ENCODE measurements around the gene DYNLT4.
"Not testable (repeated sequence)": the region's sequence is repeated elsewhere in the genome, so short reads cannot be mapped to it uniquely, and the experiment has no call there.

Gene DYNLT4

DNA sequence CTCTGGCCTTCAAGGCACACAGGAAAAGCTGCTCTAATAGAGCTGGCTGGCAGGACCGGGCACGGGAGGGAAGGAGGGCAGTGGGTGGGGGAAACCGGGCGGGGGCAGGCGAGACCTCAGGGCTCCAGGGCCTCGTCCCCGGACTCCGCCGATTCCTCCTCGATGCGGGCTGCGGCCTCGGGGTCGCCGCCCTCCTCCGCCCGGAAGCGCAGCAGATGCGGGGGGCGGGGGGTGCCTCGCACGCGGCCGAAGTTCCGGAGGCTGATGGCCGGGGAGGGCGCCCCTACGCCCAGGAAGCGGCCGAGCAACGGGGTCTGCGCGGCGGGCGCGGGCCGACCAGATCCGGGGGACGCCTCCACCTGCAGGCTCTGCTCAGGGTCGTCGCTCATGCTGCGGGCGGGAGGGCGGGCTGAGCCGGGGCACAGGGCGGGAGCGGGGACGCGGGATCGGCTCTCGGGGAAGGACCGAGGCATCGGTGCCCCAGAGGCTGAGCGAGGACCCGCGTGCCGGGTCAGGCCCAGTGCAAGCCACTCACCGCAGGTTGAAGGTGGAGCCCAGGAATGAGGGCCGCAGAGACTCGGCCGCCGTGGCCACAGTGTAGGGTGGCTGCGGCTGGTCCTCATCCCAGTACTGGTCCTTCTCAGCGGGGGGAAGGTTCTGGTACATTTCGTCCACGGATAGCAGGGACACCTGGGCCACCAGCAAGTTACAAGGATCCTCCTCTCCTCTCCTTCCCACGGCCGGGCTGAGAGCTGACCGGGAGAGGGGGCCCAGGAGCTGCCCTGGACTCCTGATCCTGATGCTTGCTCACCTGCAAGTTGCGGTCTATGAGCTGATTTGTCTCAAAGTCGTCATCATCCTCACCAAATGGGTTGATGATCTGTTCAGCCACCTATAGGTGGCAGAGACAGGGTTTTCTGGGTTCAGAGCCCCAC is 22.8 kb downstream of the DYNLT4 start:
- DNase-seq (ENCODE audit: low spot score in 2 of 2) = no peak
- H3K4me1 ChIP-seq = peaks cover 10% of the 10 kb centered on the region
- H3K9me3 ChIP-seq = no peaks in the 10 kb centered on the region
- no peak overlapping the region for H3K4me3 ChIP-seq
- in situ Hi-C loops (cut with MboI; ENCODE audit: low sequenced_read_pairs) = no loop called here
- no peaks in the 10 kb centered on the region for H3K27me3 ChIP-seq (ENCODE audit: low read depth)
- peaks cover 25% of the 10 kb centered on the region for H3K36me3 ChIP-seq (replicated peaks)

DNA sequence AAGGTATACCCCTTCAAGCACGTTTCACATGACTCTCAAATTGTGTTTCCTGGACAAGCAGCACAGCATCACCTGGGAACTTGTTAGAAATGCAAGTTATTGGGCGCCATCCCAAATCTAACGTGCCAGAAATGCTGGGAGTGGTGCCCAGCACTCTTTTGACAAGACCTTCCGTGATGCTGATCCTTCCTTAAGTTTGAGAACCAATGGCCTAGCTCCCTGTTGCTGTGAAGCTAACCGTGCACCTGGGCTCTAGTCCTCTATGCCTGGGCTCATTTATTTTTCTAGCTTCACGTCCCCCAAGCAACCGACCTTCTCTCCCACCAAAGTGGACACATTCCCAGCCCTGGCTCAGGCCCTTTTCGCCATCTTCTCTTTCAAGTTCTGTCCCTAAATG is 23.5 kb downstream of the DYNLT4 start:
- DNase-seq (ENCODE audit: low spot score in 2 of 2) = no peak
- Histone ChIP-seq H3K4me3 (no peak overlapping the region), H3K4me1 (peaks cover 10% of the 10 kb centered on the region), H3K36me3 (replicated peaks) (peaks cover 31% of the 10 kb centered on the region), H3K27me3 (ENCODE audit: low read depth) (no peaks in the 10 kb centered on the region), H3K9me3 (no peaks in the 10 kb centered on the region)
- in situ Hi-C loops (cut with MboI; ENCODE audit: low sequenced_read_pairs) = no loop called here

DNA sequence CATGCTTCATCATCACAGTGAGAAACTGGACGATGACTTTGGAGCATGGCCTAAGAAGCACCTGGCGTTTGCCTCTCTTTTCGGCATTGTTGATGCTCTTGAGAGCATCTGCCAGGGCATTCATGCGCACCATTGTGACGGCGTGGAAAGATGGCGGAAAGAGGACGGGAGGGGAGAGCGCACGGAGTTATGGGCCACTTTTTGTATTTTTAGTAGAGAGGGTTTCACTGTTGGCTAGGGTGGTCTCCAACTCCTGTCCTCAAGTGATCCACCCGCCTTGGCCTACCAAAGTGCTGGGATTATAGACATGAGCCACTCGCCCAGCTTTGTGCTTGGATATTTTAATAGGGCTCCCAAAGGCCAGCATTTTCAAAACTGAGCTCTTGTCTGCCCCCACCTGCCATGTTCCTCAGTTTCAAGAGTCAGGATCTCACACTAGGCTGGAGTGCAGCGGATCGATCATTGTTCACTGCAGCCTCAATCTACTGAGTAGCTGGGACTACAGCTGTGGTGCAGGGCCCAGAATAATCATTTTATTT is 26.5 kb downstream of the DYNLT4 start:
- Histone ChIP-seq H3K36me3 (replicated peaks) (peaks cover 62% of the 10 kb centered on the region), H3K9me3 (no peaks in the 10 kb centered on the region), H3K4me3 (no peak overlapping the region), H3K27me3 (ENCODE audit: low read depth) (no peaks in the 10 kb centered on the region), H3K4me1 (peaks cover 14% of the 10 kb centered on the region)
- DNase-seq (ENCODE audit: low spot score in 2 of 2) = peak in 1 of 2 experiments; percentile 55
- in situ Hi-C loops (cut with MboI; ENCODE audit: low sequenced_read_pairs) = no loop called here

DNA sequence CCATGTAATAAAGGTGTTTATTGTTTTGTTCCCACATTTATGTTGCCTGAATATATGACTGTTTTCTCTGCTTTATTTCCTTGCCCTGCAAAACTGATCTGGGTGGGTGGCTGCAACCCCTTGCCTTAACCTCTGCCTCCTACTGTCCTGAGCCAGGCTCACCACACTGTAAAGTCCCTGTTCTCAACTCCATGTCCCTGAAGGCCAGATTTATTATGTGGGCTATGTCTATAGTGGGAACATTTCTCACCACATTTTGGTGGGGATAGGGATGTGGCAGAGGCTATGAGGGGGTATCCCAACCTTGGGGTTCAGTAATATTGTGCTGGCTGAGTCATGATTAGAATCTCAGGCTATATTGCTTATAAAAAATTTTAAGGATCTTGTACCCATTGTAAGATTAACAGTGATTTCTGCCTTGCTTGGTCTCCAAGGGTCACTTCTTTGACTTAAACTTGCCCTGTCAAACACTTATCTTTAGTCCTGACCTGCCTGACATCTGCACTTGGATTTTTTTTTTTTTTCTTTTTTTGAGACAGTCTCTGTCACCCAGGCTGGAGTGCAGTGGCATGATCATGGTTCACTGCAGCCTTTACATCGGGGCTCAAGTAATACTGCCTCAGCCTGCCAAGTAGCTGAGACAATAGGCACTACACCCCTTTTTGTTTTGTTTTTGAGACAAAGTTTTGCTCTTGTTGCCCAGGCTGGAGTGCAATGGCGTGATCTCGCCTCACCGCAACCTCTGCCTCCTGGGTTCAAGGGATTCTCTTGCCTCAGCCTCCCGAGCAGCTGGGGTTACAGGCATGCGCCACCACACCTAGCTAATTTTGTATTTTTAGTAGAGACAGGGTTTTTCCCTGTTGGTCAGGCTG is 28.2 kb downstream of the DYNLT4 start:
- DNase-seq (ENCODE audit: low spot score in 2 of 2) = no peak
- H3K27me3 ChIP-seq (ENCODE audit: low read depth) = no peaks in the 10 kb centered on the region
- in situ Hi-C loops (cut with MboI; ENCODE audit: low sequenced_read_pairs) = no loop called here
- H3K4me1 ChIP-seq = peaks cover 16% of the 10 kb centered on the region
- H3K4me3 ChIP-seq = no peak overlapping the region
- peaks cover 63% of the 10 kb centered on the region for H3K36me3 ChIP-seq (replicated peaks)
- H3K9me3 ChIP-seq = no peaks in the 10 kb centered on the region

DNA sequence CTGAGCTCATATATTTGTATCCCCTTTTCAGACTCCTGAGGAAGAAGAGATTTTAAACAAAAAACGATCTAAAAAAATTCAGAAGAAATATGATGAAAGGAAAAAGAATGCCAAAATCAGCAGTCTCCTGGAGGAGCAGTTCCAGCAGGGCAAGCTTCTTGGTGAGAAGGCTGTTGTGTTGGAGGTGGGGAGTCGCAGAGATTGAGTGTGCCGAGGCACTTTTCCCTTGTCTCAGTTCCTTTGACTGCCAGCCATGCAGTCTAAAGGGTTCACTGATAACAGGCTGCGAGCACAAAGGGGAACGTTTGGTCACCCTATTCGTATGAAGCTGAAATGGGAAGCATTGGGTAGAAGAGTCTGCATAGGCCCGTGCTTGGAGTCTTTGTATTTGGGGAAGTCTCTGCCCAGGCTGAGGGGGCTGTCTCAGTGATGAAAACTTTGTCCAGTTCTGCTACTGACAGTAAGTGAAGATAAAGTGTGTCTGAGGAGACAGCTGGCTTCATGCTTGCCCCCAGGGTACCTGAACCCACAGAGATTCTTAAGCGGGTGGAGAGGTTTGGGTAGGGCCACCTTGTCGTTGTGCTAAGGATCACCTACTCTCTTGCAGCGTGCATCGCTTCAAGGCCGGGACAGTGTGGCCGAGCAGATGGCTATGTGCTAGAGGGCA is 29.0 kb downstream of the DYNLT4 start:
- DNase-seq (ENCODE audit: low spot score in 2 of 2) = no peak
- in situ Hi-C loops (cut with MboI; ENCODE audit: low sequenced_read_pairs) = no loop called here

DNA sequence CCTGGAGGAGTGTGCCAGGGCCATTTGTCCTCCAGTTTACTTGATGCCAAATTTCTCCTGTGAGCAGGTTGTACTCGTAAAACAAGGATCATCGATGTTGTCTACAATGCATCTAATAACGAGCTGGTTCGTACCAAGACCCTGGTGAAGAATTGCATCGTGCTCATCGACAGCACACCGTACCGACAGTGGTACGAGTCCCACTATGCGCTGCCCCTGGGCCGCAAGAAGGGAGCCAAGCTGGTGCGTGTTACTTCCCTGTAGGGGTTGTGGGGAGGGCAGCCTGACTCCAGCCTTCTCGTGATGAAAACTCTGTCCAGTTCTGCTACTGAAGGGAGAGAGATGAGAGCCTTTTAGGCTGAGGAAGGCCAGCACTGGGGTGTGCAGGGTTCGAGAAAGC is 29.6 kb downstream of the DYNLT4 start:
- DNase-seq (ENCODE audit: low spot score in 2 of 2) = no peak
- Histone ChIP-seq H3K27me3 (ENCODE audit: low read depth) (no peaks in the 10 kb centered on the region), H3K36me3 (replicated peaks) (peaks cover 63% of the 10 kb centered on the region), H3K4me3 (peak overlapping the region; percentile 74), H3K4me1 (peaks cover 16% of the 10 kb centered on the region), H3K9me3 (no peaks in the 10 kb centered on the region)
- in situ Hi-C loops (cut with MboI; ENCODE audit: low sequenced_read_pairs) = no loop called here

More for the DNA sequence above, 29.0 kb downstream of the DYNLT4 start:
- Histone ChIP-seq H3K4me3 (peak overlapping the region; percentile 74), H3K27me3 (ENCODE audit: low read depth) (no peaks in the 10 kb centered on the region), H3K36me3 (replicated peaks) (peaks cover 63% of the 10 kb centered on the region), H3K9me3 (no peaks in the 10 kb centered on the region), H3K4me1 (peaks cover 16% of the 10 kb centered on the region)

DNA sequence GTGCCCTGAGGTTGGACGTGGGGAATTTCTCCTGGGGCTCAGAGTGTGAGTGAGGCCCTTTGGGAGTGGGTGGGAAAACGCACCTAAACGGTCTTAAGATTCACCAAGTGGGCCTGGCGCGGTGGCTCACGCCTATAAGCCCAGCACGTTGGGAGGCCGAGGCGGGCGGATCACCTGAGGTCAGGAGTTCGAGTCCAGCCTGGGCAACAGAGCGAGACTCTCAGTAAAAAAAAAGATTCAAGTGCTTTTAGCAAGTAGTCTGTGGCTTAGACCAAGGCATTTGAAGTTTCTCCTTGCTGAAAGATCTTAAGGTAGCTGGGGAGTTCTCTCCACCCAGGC is 30.5 kb downstream of the DYNLT4 start:
- H3K4me3 ChIP-seq = peak overlapping the region; percentile 74
- H3K36me3 ChIP-seq (replicated peaks) = peaks cover 61% of the 10 kb centered on the region
- in situ Hi-C loops (cut with MboI; ENCODE audit: low sequenced_read_pairs) = no loop called here
- H3K4me1 ChIP-seq = peaks cover 16% of the 10 kb centered on the region
- no peaks in the 10 kb centered on the region for H3K27me3 ChIP-seq (ENCODE audit: low read depth)
- peak in 1 of 2 experiments; percentile 33 for DNase-seq (ENCODE audit: low spot score in 2 of 2)
- H3K9me3 ChIP-seq = no peaks in the 10 kb centered on the region

DNA sequence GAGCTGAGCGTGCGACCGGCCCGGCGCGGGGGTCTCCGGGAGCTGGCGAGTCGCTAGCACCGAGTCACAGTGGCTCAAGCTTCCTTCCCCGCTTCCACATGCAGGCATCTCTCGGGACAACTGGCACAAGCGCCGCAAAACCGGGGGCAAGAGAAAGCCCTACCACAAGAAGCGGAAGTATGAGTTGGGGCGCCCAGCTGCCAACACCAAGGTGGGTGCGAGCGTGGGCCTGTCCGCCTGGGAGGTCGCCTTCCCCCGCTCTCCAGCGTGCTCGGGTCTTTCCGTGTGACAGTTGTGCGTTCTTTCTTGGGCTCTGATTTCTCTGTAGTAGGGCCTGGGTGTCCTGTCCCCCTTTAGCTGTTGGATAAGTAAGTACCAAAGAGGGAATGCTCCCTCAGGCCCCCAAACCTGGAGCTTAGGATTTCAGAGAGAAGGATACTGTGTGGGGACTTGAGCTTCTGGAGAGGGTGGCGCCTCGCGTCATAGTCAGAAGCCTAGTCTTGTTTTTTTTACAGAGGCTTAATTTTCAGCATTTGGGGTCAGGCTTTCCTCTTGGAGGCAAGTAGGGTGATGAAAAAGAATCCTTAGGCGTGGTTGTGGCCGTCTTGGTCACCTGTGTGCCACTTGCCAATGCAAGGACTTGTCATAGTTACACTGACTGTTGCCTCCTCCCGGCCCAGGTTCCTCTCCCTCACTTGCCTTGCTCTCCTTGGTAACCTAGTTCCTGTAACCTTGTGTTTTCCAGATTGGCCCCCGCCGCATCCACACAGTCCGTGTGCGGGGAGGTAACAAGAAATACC is 31.0 kb downstream of the DYNLT4 start:
- Histone ChIP-seq H3K4me3 (peak overlapping the region; percentile 74), H3K36me3 (replicated peaks) (peaks cover 56% of the 10 kb centered on the region), H3K4me1 (peaks cover 16% of the 10 kb centered on the region), H3K9me3 (no peaks in the 10 kb centered on the region), H3K27me3 (ENCODE audit: low read depth) (no peaks in the 10 kb centered on the region)
- in situ Hi-C loops (cut with MboI; ENCODE audit: low sequenced_read_pairs) = no loop called here
- DNase-seq (ENCODE audit: low spot score in 2 of 2) = peak in 1 of 2 experiments; percentile 41

DNA sequence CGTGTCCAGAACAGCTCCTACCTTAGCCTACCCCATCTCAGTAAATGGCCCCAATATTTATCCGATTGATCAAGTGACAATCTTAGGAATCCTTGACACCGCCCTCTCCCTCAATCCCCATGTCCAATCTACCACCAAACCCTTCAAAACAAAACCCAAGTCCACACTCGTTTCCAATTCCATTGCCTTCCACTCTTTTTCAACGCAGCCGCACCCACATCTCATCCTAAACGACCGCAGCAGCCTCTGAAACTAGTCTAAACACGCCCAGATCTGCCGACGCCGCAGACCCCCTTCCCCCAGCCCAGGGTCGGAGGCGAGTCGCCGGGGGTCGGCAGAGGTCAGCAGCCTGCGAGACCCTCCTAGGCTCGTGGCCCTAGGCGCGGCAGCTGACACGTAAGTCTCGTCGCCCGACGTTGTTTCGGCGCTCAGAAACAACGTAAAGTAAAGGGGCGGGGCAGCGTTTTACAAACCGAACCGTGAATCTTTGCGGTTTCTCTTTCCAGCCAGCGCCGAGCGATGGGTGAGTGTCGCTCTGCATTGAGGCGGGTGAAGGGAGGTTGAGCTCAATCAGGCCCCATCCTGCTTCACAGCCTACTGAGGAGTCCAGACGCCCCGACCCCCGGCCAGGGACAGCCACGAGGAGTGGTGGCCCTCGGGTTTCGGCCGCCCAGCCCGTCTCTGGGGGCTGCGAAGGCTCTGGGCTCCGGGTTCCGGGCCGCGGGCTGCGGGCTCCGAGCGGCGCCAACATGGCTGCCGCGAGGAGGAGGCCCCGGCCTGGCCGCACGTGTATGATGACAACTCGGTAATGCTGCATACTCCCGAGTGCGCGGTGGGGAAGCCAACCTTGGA is 31.8 kb downstream of the DYNLT4 start, which contains the start of gene RPS8:
TSS of gene RPS8 (plus strand) at position 463 of the 852 bp plus-strand sequence. CDS start at position 520, 57 bp downstream.
- in situ Hi-C loops (cut with MboI; ENCODE audit: low sequenced_read_pairs) = no loop called here
- peaks cover 48% of the 10 kb centered on the region for H3K36me3 ChIP-seq (replicated peaks)
- peaks cover 16% of the 10 kb centered on the region for H3K4me1 ChIP-seq
- H3K9me3 ChIP-seq = no peaks in the 10 kb centered on the region
- no peaks in the 10 kb centered on the region for H3K27me3 ChIP-seq (ENCODE audit: low read depth)
- DNase-seq (ENCODE audit: low spot score in 2 of 2) = peak; percentile 86 to 93
- H3K4me3 ChIP-seq = peak within 1 kb of the TSS; percentile 74

DNA sequence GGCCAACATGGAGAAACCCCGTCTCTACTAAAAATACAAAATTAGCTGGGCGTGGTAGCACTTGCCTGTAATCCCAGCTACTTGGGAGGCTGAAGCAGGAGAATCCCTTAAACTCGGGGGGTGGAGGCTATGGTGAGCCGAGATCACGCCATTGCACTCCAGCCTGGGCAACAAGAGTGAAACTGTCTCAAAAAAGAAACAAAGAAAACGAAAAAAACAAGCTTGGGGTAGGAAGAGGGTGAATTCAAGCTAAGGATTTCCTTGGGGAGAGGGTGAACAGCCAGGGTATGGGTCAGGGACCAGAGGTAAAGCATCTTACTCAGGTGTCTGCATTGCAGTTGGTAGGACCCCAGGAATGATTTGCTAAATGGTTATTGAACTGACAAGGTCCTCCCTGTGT is 40.7 kb downstream of the DYNLT4 start:
- in situ Hi-C loops (cut with MboI; ENCODE audit: low sequenced_read_pairs); DNase-seq (ENCODE audit: low spot score in 2 of 2); H3K9me3 ChIP-seq; H3K4me1 ChIP-seq; H3K4me3 ChIP-seq; H3K27me3 ChIP-seq (ENCODE audit: low read depth): not testable (repeated sequence)
- H3K36me3 ChIP-seq (replicated peaks) = peaks cover 69% of the 10 kb centered on the region

DNA sequence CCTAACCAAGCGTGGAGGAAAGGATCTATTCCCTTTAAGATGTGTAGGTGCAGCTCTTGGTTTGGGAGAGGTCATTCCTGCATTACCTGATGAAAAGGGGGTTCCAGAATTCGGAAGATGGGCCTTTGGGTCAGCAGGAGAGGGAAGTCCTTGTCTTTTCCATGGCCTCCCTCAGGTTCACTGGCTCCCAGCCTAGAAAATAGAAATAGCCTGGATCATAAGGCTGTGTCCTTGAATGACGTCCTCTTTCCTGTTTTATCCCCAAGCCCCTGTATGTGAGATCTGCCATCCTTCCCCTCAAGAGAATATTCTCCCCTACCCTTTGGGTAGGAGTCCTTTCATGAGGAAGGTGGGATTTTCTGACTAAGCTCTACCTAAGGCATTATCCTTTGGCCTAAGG is 46.3 kb downstream of the DYNLT4 start:
- no peaks in the 10 kb centered on the region for H3K27me3 ChIP-seq (ENCODE audit: low read depth)
- in situ Hi-C loops (cut with MboI; ENCODE audit: low sequenced_read_pairs) = no loop called here

DNA sequence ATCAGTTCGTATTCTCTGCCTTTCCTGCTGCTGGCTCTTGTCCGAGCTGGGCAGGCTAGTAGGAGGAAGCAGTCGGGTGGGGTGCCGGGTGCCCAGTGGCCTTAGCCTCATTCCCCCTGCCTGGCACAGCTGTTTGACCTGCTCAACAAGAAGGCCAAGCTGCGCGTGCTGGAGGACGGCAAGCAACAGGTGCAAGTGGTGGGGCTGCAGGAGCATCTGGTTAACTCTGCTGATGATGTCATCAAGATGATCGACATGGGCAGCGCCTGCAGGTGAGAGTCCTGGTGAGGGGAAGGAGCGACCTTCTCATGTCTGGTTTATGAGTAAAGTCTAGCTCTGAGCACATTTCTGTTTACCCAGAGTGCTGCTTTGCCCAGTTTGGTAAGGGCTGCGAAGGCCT is 48.1 kb downstream of the DYNLT4 start:
- no peaks in the 10 kb centered on the region for H3K9me3 ChIP-seq
- DNase-seq (ENCODE audit: low spot score in 2 of 2) = no peak
- in situ Hi-C loops (cut with MboI; ENCODE audit: low sequenced_read_pairs) = no loop called here
- no peaks in the 10 kb centered on the region for H3K4me1 ChIP-seq
- H3K36me3 ChIP-seq (replicated peaks) = peaks cover 100% of the 10 kb centered on the region
- no peak overlapping the region for H3K4me3 ChIP-seq
- no peaks in the 10 kb centered on the region for H3K27me3 ChIP-seq (ENCODE audit: low read depth)

More for the DNA sequence above, 46.3 kb downstream of the DYNLT4 start:
- H3K4me1 ChIP-seq = no peaks in the 10 kb centered on the region
- no peak for DNase-seq (ENCODE audit: low spot score in 2 of 2)
- H3K36me3 ChIP-seq (replicated peaks) = peaks cover 100% of the 10 kb centered on the region
- H3K9me3 ChIP-seq = no peaks in the 10 kb centered on the region
- H3K4me3 ChIP-seq = no peak overlapping the region
